Measurements from ENCODE around the gene CLDN24. TPM values are rescaled to one million over a fixed set of nuclear protein-coding genes. Genes with fewer than 3 reads are reported as not detected.

Gene CLDN24
- total RNA-seq, 1 donor from 2014 or later = not detected

DNA sequence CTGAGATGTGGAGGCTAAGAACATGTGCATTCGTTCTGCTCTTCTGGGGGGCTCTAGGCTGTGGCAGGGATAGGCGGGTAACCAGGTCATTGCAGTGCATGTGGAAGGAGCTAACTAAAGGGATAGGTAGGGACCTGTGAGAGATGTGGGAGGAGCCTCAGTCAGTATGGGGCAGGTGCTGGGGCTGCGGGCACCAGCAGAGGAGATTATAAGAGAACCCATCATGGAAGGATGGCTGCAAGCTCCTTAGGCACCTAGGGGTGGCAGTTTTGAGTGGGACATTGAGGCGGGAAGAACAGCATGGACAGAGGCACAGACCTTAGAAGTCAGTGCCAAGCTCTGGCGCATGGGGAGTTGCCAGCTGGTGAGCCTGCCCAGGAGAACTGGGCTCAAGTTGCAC, 9.4 kb downstream of the CLDN24 start:
- no peaks in the 10 kb centered on the region for H4K20me1 ChIP-seq (ENCODE audit: insufficient read depth, low read length)
- no peak overlapping the region for H3K27ac Mint-ChIP-seq (ENCODE audit: unreplicated experiment)
- H3K4me3 Mint-ChIP-seq (ENCODE audit: unreplicated experiment) = no peak overlapping the region
- no peaks in the 10 kb centered on the region for H3K4me1 Mint-ChIP-seq (ENCODE audit: low read depth, unreplicated experiment)
- no peak overlapping the region for H3K4me3 ChIP-seq (ENCODE audit: insufficient read depth, low read depth, low read length)
- no peaks in the 10 kb centered on the region for H3K9me3 Mint-ChIP-seq (ENCODE audit: unreplicated experiment)
- DNase-seq (ENCODE audit: low read depth) = no peak
- H3K9me3 ChIP-seq (ENCODE audit: insufficient read depth, low read depth, low read length) = no peaks in the 10 kb centered on the region
- H3K4me1 ChIP-seq (ENCODE audit: insufficient read depth, low read length) = no peaks in the 10 kb centered on the region
- no peak overlapping the region for H3K27ac ChIP-seq (ENCODE audit: low read depth, low read length)
- H3K36me3 Mint-ChIP-seq (ENCODE audit: low read depth, unreplicated experiment) = peaks cover 9% of the 10 kb centered on the region
- FAIRE-seq = no peak
- H3K27me3 Mint-ChIP-seq (ENCODE audit: low read depth, unreplicated experiment) = no peaks in the 10 kb centered on the region
- no peak overlapping the region for H3K9ac ChIP-seq (ENCODE audit: low read length)
- no peaks in the 10 kb centered on the region for H3K27me3 ChIP-seq (ENCODE audit: insufficient read depth, low read length)
- H3K4me2 ChIP-seq (ENCODE audit: low read length) = no peak overlapping the region
- TF ChIP-seq, protein P1, sequence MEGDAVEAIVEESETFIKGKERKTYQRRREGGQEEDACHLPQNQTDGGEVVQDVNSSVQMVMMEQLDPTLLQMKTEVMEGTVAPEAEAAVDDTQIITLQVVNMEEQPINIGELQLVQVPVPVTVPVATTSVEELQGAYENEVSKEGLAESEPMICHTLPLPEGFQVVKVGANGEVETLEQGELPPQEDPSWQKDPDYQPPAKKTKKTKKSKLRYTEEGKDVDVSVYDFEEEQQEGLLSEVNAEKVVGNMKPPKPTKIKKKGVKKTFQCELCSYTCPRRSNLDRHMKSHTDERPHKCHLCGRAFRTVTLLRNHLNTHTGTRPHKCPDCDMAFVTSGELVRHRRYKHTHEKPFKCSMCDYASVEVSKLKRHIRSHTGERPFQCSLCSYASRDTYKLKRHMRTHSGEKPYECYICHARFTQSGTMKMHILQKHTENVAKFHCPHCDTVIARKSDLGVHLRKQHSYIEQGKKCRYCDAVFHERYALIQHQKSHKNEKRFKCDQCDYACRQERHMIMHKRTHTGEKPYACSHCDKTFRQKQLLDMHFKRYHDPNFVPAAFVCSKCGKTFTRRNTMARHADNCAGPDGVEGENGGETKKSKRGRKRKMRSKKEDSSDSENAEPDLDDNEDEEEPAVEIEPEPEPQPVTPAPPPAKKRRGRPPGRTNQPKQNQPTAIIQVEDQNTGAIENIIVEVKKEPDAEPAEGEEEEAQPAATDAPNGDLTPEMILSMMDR (IDR thresholded peaks at IDR 0.05; ENCODE audit: insufficient read depth, low read depth, low read length) = no peak
- no peak for TF ChIP-seq EZH2 (IDR thresholded peaks at IDR 0.05; ENCODE audit: insufficient read depth, low read length)
- no peaks in the 10 kb centered on the region for H3K79me2 ChIP-seq (ENCODE audit: insufficient read depth, low read length)
- H3K36me3 ChIP-seq (ENCODE audit: insufficient read depth, low read length) = peaks cover 12% of the 10 kb centered on the region
- no peak overlapping the region for H2AFZ ChIP-seq (ENCODE audit: low read depth, low read length)

DNA sequence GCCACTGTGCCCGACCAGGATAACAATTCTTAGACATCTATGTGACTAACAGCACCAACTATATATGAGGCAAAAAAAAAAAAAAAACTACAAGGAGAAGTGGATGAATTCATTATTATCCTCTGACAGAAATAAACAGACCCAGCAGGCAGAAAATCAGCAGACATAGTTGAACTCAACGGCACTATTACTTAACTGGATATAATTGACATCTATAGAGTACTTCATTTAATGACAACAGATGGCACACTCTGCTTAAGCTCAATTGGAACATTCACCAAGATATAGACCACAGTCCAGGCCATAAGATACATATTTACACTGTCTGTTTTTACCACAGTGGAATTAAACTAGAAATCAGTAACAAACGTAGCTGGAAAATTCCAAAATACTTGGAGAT, 15.4 kb downstream of the CLDN24 start:
- Histone ChIP-seq H3K4me1 (ENCODE audit: insufficient read depth, low read length) (no peaks in the 10 kb centered on the region), H3K27ac (ENCODE audit: low read depth, low read length) (no peak overlapping the region), H3K4me2 (ENCODE audit: low read length) (no peak overlapping the region), H3K27me3 (ENCODE audit: insufficient read depth, low read length) (no peaks in the 10 kb centered on the region), H3K4me3 (ENCODE audit: insufficient read depth, low read depth, low read length) (no peak overlapping the region), H4K20me1 (ENCODE audit: insufficient read depth, low read length) (no peaks in the 10 kb centered on the region), H2AFZ (ENCODE audit: low read depth, low read length) (no peak overlapping the region), H3K36me3 (ENCODE audit: insufficient read depth, low read length) (no peaks in the 10 kb centered on the region), H3K9me3 (ENCODE audit: insufficient read depth, low read depth, low read length) (no peaks in the 10 kb centered on the region), H3K9ac (ENCODE audit: low read length) (no peak overlapping the region), H3K79me2 (ENCODE audit: insufficient read depth, low read length) (no peaks in the 10 kb centered on the region)
- H3K27me3 Mint-ChIP-seq (ENCODE audit: low read depth, unreplicated experiment) = no peaks in the 10 kb centered on the region
- H3K9me3 Mint-ChIP-seq (ENCODE audit: unreplicated experiment) = no peaks in the 10 kb centered on the region
- H3K36me3 Mint-ChIP-seq (ENCODE audit: low read depth, unreplicated experiment) = peaks cover 3% of the 10 kb centered on the region
- DNase-seq (ENCODE audit: low read depth) = no peak
- H3K4me3 Mint-ChIP-seq (ENCODE audit: unreplicated experiment) = no peak overlapping the region
- H3K27ac Mint-ChIP-seq (ENCODE audit: unreplicated experiment) = no peak overlapping the region
- no peak for FAIRE-seq
- no peak for TF ChIP-seq EZH2 (IDR thresholded peaks at IDR 0.05; ENCODE audit: insufficient read depth, low read length)
- TF ChIP-seq, protein P1 (IDR thresholded peaks at IDR 0.05; ENCODE audit: insufficient read depth, low read depth, low read length) = no peak
- H3K4me1 Mint-ChIP-seq (ENCODE audit: low read depth, unreplicated experiment) = no peaks in the 10 kb centered on the region

DNA sequence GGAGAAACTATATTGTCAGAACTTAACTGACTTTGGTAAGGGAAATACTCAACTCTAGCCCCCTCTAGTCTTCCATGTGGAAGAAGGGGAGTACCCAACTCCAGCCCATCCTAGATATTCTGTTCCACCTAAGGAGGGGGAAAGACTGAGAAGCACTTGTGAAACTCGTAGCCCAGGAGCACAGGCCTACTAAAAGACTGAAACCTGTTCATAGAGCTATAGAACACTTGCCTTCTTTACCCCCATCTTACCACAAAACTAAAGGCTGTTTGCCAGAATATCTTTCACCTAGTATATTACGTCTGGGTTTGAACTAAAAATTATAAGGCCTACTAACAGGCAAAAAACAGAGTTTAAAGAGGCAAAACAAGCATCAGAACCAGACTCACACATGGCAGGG, 17.7 kb downstream of the CLDN24 start:
- no peak overlapping the region for H3K4me3 Mint-ChIP-seq (ENCODE audit: unreplicated experiment)
- H3K36me3 ChIP-seq (ENCODE audit: insufficient read depth, low read length) = no peaks in the 10 kb centered on the region
- no peaks in the 10 kb centered on the region for H3K4me1 Mint-ChIP-seq (ENCODE audit: low read depth, unreplicated experiment)
- H3K4me3 ChIP-seq (ENCODE audit: insufficient read depth, low read depth, low read length) = no peak overlapping the region
- H4K20me1 ChIP-seq (ENCODE audit: insufficient read depth, low read length) = no peaks in the 10 kb centered on the region
- H3K9ac ChIP-seq (ENCODE audit: low read length) = no peak overlapping the region
- no peak for DNase-seq (ENCODE audit: low read depth)
- H3K27me3 Mint-ChIP-seq (ENCODE audit: low read depth, unreplicated experiment) = no peaks in the 10 kb centered on the region
- FAIRE-seq = no peak
- peaks cover 4% of the 10 kb centered on the region for H3K36me3 Mint-ChIP-seq (ENCODE audit: low read depth, unreplicated experiment)
- H3K4me1 ChIP-seq (ENCODE audit: insufficient read depth, low read length) = no peaks in the 10 kb centered on the region
- H3K79me2 ChIP-seq (ENCODE audit: insufficient read depth, low read length) = no peaks in the 10 kb centered on the region
- no peak overlapping the region for H3K27ac ChIP-seq (ENCODE audit: low read depth, low read length)
- no peak overlapping the region for H3K27ac Mint-ChIP-seq (ENCODE audit: unreplicated experiment)
- no peaks in the 10 kb centered on the region for H3K9me3 ChIP-seq (ENCODE audit: insufficient read depth, low read depth, low read length)
- no peak for TF ChIP-seq EZH2 (IDR thresholded peaks at IDR 0.05; ENCODE audit: insufficient read depth, low read length)
- TF ChIP-seq, protein P1 (IDR thresholded peaks at IDR 0.05; ENCODE audit: insufficient read depth, low read depth, low read length) = no peak
- H3K4me2 ChIP-seq (ENCODE audit: low read length) = no peak overlapping the region
- no peaks in the 10 kb centered on the region for H3K27me3 ChIP-seq (ENCODE audit: insufficient read depth, low read length)
- no peaks in the 10 kb centered on the region for H3K9me3 Mint-ChIP-seq (ENCODE audit: unreplicated experiment)
- H2AFZ ChIP-seq (ENCODE audit: low read depth, low read length) = no peak overlapping the region
